A549 (cell line): ENCODE results near the gene XPOT. TPM values are rescaled to one million over a fixed set of nuclear protein-coding genes. Genes with fewer than 3 reads are reported as not detected.

Source experiments
- ATAC-seq, 2 experiments: fragments of 200-7000 bp in 1 of 2; fragments of >200 bp in 1 of 2; cut with Nextera tagmentation in 1 of 2; cut with Tn5 transposase in 1 of 2; 3 replicates each; pipeline versions ENCODE4 v1.8.0 to v1.9.1; 2018 to 2020; ENCODE audit warnings: mild to moderate bottlenecking in 1 of 2, moderate library complexity in 1 of 2
- CTCF ChIA-PET: fragments of 300-600 bp; sonication (Branson Sonifier 250); formaldehyde crosslinking; extraction: SDS; loops from one replicate; lab custom pipeline; 2021; ENCODE audit warnings: antibody characterized with exemption, inconsistent platforms; lab: Yijun Ruan, JAX
- POLR2A ChIA-PET: fragments of 350-600 bp; formaldehyde crosslinking; extraction: SDS; loops from one replicate; lab custom pipeline; 2021; ENCODE audit warnings: antibody characterized with exemption, inconsistent platforms; lab: Yijun Ruan, JAX
- DNase-seq, 2 experiments: peaks; one replicate each; pipeline versions ENCODE4 v3.0.0 to v3.0.0-alpha.2; 2011 to 2016; ENCODE audit warnings: low read depth in 1 of 2, low spot score in 1 of 2
- FAIRE-seq: peaks from 2 replicates; lab custom pipeline; 2011; peaks lifted over from hg19 to GRCh38; lab: Jason Lieb, UNC
- H3K27ac ChIP-seq, 2 experiments: fragments of >200 bp; sonication (Bioruptor Twin); formaldehyde crosslinking; 3 replicates each; pipeline ENCODE4 v1.5.1; 2016 to 2017
- H3K4me1 ChIP-seq: fragments of >200 bp; sonication (Bioruptor Twin); formaldehyde crosslinking; 3 replicates; pipeline ENCODE4 v1.6.1; 2016
- H3K4me2 ChIP-seq: fragments of >200 bp; sonication (Bioruptor Twin); formaldehyde crosslinking; 3 replicates; pipeline ENCODE4 v1.6.1; 2016
- H3K4me3 ChIP-seq: fragments of >200 bp; sonication (Bioruptor Twin); formaldehyde crosslinking; 3 replicates; pipeline ENCODE4 v1.5.1; 2016
- H3K9me3 ChIP-seq: fragments of >200 bp; sonication (Bioruptor Twin); formaldehyde crosslinking; 3 replicates; pipeline ENCODE4 v1.6.1; 2016
- CBX2 ChIP-seq: fragments of 200-600 bp; sonication (generic); IDR thresholded peaks from 2 replicates; pipeline ENCODE4 v1.6.1; 2016; ENCODE audit warnings: low read depth, mild to moderate bottlenecking, borderline replicate concordance
- CEBPB ChIP-seq, 2 experiments: fragments of >200 bp in 1 of 2; sonication (Bioruptor Twin) in 1 of 2; formaldehyde crosslinking in 1 of 2; IDR thresholded peaks; 2 replicates each; pipeline ENCODE4 v1.6.1; 2012 to 2016
- E2F6 ChIP-seq: IDR thresholded peaks from 2 replicates; pipeline ENCODE4 v1.6.1; 2012; ENCODE audit warnings: low read depth, borderline replicate concordance
- EHMT2 ChIP-seq: fragments of 200-600 bp; sonication (generic); IDR thresholded peaks from 2 replicates; pipeline ENCODE4 v1.6.1; 2016; ENCODE audit warnings: antibody characterized with exemption, low read depth, mild to moderate bottlenecking, moderate library complexity
- FOSB ChIP-seq: fragments of 250-450 bp; sonication (Bioruptor Pico); IDR thresholded peaks from 2 replicates; pipeline ENCODE4 v1.5.0; 2020; ENCODE audit warnings: mild to moderate bottlenecking, moderate library complexity
- FOXS1 ChIP-seq: fragments of 250-450 bp; sonication (Bioruptor Pico); IDR thresholded peaks from 2 replicates; pipeline ENCODE4 v1.5.0; 2020; ENCODE audit warnings: mild to moderate bottlenecking, moderate library complexity
- HDAC2 ChIP-seq: fragments of 200-600 bp; sonication (generic); IDR thresholded peaks from 2 replicates; pipeline ENCODE4 v1.6.1; 2016
- HOXA7 ChIP-seq: fragments of 250-450 bp; sonication (Bioruptor Pico); IDR thresholded peaks from 2 replicates; pipeline ENCODE4 v1.5.0; 2020; ENCODE audit warnings: mild to moderate bottlenecking, moderate library complexity
- JUN ChIP-seq, 2 experiments: fragments of >200 bp; sonication (Bioruptor Twin); formaldehyde crosslinking; IDR thresholded peaks; 2 replicates in 1 of 2; 3 replicates in 1 of 2; pipeline ENCODE4 v1.6.1; 2016 to 2017
- NPAS2 ChIP-seq: fragments of 250-450 bp; sonication (Bioruptor Pico); IDR thresholded peaks from 2 replicates; pipeline ENCODE4 v1.8.0; 2022; ENCODE audit warnings: mild to moderate bottlenecking, moderate library complexity, borderline replicate concordance
- NR3C1 ChIP-seq: fragments of >200 bp; sonication (Bioruptor Twin); formaldehyde crosslinking; IDR thresholded peaks from 3 replicates; pipeline ENCODE4 v1.6.1; 2017
- PBX3 ChIP-seq: IDR thresholded peaks from 2 replicates; pipeline ENCODE4 v1.6.1; 2012
- POLR2AphosphoS2 ChIP-seq: conservative IDR thresholded peaks from 2 replicates; pipeline ENCODE4 v1.6.1; 2012; ENCODE audit warnings: low read length, improper control_type of control experiment, inconsistent platforms
- RCOR1 ChIP-seq: fragments of 150-350 bp; IDR thresholded peaks from 2 replicates; pipeline ENCODE4 v1.6.1; 2014; ENCODE audit warnings: antibody characterized with exemption, low read length, low read depth
- RFX5 ChIP-seq: fragments of 450-650 bp; IDR thresholded peaks from 2 replicates; pipeline ENCODE4 v1.7.1; 2014; ENCODE audit warnings: antibody characterized with exemption, mild to moderate bottlenecking, moderate library complexity
- SREBF2 ChIP-seq: fragments of 450-650 bp; IDR thresholded peaks from 2 replicates; pipeline ENCODE4 v1.6.1; 2014; ENCODE audit warnings: mild to moderate bottlenecking, moderate library complexity
- WGBS: methylation state at CpG from one replicate; pipeline ENCODE4 v1.1.6; 2017; ENCODE audit errors: missing lambda C conversion rate; 5-methylcytosine and 5-hydroxymethylcytosine counted together
- polyA plus RNA-seq, 4 experiments: library from polyadenylated mRNA; depleted of rRNA in 3 of 4; stranded (reverse); fragments of >200 nt; fragmentation: RNase III in 1 of 4; extraction: RNeasy Plus Mini Kit Qiagen cat#74134 plus additional on column Dnase treatment in 1 of 4; gene quantifications; 2 replicates in 3 of 4; 3 replicates in 1 of 4; pipeline ENCODE4 v1.2.3, GENCODE V29; 2011 to 2017
- TF ChIP-seq, protein P1 (sequence below): fragments of 250-450 bp; sonication (Bioruptor Pico); IDR thresholded peaks from 2 replicates; pipeline ENCODE4 v1.5.0; 2021; ENCODE audit warnings: mild to moderate bottlenecking, moderate library complexity, borderline replicate concordance
- TF ChIP-seq, protein P2 (sequence below): fragments of >200 bp; sonication (Bioruptor Twin); formaldehyde crosslinking; IDR thresholded peaks from 2 replicates; pipeline ENCODE4 v1.6.1; 2016

XPOT gene
- polyA plus RNA-seq, 2 of the 4 experiments (the other 2 are of a cell fraction): 65.9 to 229 TPM

- Histone ChIP-seq H3K4me3 (no peak overlapping the region), H3K9me3 (no peaks in the 10 kb centered on the region), H3K27ac (no peak overlapping the region)
- TF ChIP-seq RFX5: no peak
- no peak for TF ChIP-seq FOXS1 (CRISPR knock-in tag)
- TF ChIP-seq E2F6: no peak
- TF ChIP-seq RCOR1: no peak
- TF ChIP-seq NR3C1: no peak
- no peak for TF ChIP-seq EHMT2
- no peak for TF ChIP-seq NPAS2
- TF ChIP-seq CBX2: no peak
- no peak for TF ChIP-seq JUN (IDR thresholded peaks at IDR 0.05)
- no peak for TF ChIP-seq FOSB (CRISPR knock-in tag)
- TF ChIP-seq SREBF2: no peak
- TF ChIP-seq CEBPB (IDR thresholded peaks at IDR 0.05): no peak
- no peak for TF ChIP-seq POLR2AphosphoS2
- TF ChIP-seq, all 56 proteins: peak for 0
- H3K4me1 ChIP-seq: peaks cover 13% of the 10 kb centered on the region; the same call in 2 of the 3 replicates
- CTCF ChIA-PET: no interaction called here
- no peak overlapping the region for H3K4me2 ChIP-seq
- POLR2A ChIA-PET: no interaction called here
- DNase-seq (no peak), FAIRE-seq (no peak), ATAC-seq (no peak)
- WGBS: 80% methylated on average over 2 of the region's 2 CpGs
These were observed 9.7 kb downstream of the XPOT start for GRCh38 chr12:64413884-64414283.

- Histone ChIP-seq H3K4me2 (no peak overlapping the region), H3K4me3 (no peak overlapping the region), H3K9me3 (no peaks in the 10 kb centered on the region)
- ChIA-PET POLR2A (no interaction called here), CTCF (no interaction called here)
- TF ChIP-seq, protein P1, sequence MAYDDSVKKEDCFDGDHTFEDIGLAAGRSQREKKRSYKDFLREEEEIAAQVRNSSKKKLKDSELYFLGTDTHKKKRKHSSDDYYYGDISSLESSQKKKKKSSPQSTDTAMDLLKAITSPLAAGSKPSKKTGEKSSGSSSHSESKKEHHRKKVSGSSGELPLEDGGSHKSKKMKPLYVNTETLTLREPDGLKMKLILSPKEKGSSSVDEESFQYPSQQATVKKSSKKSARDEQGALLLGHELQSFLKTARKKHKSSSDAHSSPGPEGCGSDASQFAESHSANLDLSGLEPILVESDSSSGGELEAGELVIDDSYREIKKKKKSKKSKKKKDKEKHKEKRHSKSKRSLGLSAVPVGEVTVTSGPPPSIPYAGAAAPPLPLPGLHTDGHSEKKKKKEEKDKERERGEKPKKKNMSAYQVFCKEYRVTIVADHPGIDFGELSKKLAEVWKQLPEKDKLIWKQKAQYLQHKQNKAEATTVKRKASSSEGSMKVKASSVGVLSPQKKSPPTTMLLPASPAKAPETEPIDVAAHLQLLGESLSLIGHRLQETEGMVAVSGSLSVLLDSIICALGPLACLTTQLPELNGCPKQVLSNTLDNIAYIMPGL (CRISPR knock-in tag): no peak
- TF ChIP-seq, all 56 proteins: peak for 0
- no peak for FAIRE-seq
- Histone ChIP-seq H3K4me1 (no peaks in the 10 kb centered on the region), H3K27ac (no peak overlapping the region)
- ATAC-seq: no peak
- DNase-seq: no peak
These were observed 14.0 kb downstream of the XPOT start for GRCh38 chr12:64418209-64418608.

DNA sequence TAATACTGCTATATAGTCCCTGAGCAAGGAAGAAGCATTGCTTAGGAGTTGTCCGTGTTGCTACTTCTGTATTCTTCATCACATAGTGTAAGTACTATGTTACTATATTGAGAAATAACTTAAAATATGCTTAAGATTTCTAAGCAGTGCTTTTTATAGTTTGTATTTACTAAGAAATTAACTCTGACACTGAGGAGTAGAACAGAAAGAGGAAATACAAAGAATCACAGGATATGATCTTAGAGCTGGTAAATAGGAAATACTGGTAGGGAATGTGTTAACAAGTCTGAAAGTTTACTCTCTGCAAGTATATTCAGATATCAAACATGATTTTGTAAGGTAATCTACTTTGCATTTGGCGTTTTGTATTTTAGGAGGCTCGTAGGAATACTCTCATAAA, 15.5 kb downstream of the XPOT start:
- no peak for FAIRE-seq
- POLR2A ChIA-PET: no interaction called here
- ATAC-seq: no peak
- WGBS: 94% methylated on average over 3 of the region's 3 CpGs
- no peak for DNase-seq
- Histone ChIP-seq H3K4me1 (no peaks in the 10 kb centered on the region), H3K9me3 (no peaks in the 10 kb centered on the region), H3K4me3 (no peak overlapping the region), H3K4me2 (no peak overlapping the region), H3K27ac (no peak overlapping the region)
- CTCF ChIA-PET: no interaction called here
- TF ChIP-seq CBX2: no peak
- TF ChIP-seq PBX3: no peak
- no peak for TF ChIP-seq NR3C1
- TF ChIP-seq, protein P2, sequence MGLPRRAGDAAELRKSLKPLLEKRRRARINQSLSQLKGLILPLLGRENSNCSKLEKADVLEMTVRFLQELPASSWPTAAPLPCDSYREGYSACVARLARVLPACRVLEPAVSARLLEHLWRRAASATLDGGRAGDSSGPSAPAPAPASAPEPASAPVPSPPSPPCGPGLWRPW: no peak
- TF ChIP-seq, protein P1 (CRISPR knock-in tag): no peak
- no peak for TF ChIP-seq HOXA7 (CRISPR knock-in tag)
- TF ChIP-seq CEBPB (IDR thresholded peaks at IDR 0.05): no peak
- TF ChIP-seq HDAC2: no peak
